Left colon (tissue), 2 donors: ENCODE measurements around the gene ZNF620. TPM values are rescaled to one million over a fixed set of nuclear protein-coding genes. Genes with fewer than 3 reads are reported as not detected.
"Not testable (repeated sequence)": the region's sequence is repeated elsewhere in the genome, so short reads cannot be mapped to it uniquely, and the experiment has no call there.

Source experiments
- ATAC-seq: fragments of 200-7000 bp; cut with Tn5 transposase; one replicate; pipeline ENCODE4 v1.9.1; 2020; ENCODE audit warnings: mild to moderate bottlenecking, moderate library complexity
- DNase-seq, 2 donors: peaks; one replicate each; pipeline ENCODE4 v3.0.0-alpha.2; 2020
- intact Hi-C, 2 donors: fragments of 100-400 bp; cut with DNase I in 1 of 2; cut with micrococcal nuclease in 1 of 2; formaldehyde crosslinking; loops; one replicate each; pipeline versions ENCODE4 v1.11.2 to v1.14.0; 2022; cut with DNase I, micrococcal nuclease
- total RNA-seq, 2 donors: library from RNA; stranded (reverse); fragmentation: NEBNext Ultra II Directional; extraction: Animal tissue kit (Norgen Biotek cat#: 25700); gene quantifications; one replicate each; pipeline ENCODE4 v1.2.1, GENCODE V29; 2021
- donor health status: DM: no; HTN: no; CAD: no.
- donor health status: DM: yes; HTN: yes; CAD: no.

Gene ZNF620
- total RNA-seq, 2 donors from 2014 or later = 4.1 to 5.0 TPM

DNA sequence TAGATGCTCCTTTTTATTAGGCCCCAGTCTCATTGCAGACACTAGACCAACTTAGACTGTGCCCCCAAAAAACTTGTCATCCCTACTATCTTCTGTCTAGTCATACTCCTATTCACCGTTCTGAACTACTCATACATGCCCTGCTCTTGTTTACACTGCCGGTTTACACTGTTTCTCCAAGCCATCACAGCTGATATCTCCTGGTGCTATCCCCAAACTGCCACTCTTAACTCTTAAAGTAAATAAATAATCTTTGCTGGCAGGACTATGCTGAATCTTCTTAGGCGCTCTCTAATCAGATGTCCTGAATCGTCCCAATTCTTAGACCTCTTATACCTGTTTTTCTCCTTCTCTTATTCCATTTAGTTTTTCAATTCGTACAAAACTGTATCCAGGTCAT, 59.8 kb downstream of the ZNF620 start:
- ATAC-seq, DNase-seq, intact Hi-C loops: not testable (repeated sequence)

DNA sequence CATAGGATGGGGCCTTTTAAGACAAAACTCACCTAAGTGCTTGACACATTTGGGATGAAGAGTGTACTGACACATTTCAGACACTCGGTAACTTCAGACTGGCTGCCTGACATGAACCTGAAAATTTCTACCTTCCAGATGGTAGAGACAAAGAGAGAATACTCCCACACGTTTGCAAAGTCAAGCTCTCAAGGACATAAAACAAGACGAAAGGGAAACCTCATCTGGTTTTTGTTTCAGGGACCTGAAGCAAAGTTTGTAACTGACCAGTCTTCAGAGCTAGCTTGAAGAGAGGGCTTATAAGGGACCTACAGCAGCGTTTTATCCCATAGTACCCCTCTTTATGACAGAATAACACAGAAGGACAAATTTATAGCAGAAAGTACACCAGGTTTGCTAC, 60.9 kb downstream of the ZNF620 start:
- intact Hi-C loops = no loop called here
- DNase-seq (no peak), ATAC-seq (no peak)

Other genes starting within 250 kb of the ZNF620 start
- gene EIF1B, start 196.3 kb upstream of the ZNF620 start, total RNA-seq = 10 to 100 TPM; 39.6 to 49.2 TPM
- 1 to 10 TPM; 2.4 to 4.2 TPM for gene ENTPD3, start 118.9 kb upstream of the ZNF620 start, total RNA-seq
- 1,000 to 10,000 TPM; 1,376 to 1,424 TPM for gene RPL14, start 48.7 kb upstream of the ZNF620 start, total RNA-seq
- gene ZNF619, start 28.9 kb upstream of the ZNF620 start, total RNA-seq = 10 to 100 TPM in 1 of 2 donors, 1 to 10 TPM in 1; 6.5 to 11.7 TPM
- gene ZNF621, start 18.9 kb downstream of the ZNF620 start, total RNA-seq = 10 to 100 TPM; 14.3 to 14.8 TPM